Common myeloid progenitor, CD34-positive (primary cell): Measurements from ENCODE around the gene TGM2.

ENCODE experiments used
- CTCF ChIA-PET: fragments of 350-600 bp; sonication (Branson Sonifier 250); formaldehyde crosslinking; loops from one replicate; lab custom pipeline; 2021; ENCODE audit warnings: antibody characterized with exemption; lab: Charles Lee
- POLR2A ChIA-PET: fragments of 350-600 bp; sonication (Branson Sonifier 250); formaldehyde crosslinking; loops from one replicate; lab custom pipeline; 2021; ENCODE audit warnings: antibody characterized with exemption; lab: Charles Lee
- DNase-seq, 3 donors: peaks; one replicate each; pipeline versions ENCODE4 v3.0.0 to v3.0.0-alpha.2; 2013
- H3K27ac ChIP-seq, 2 experiments: 1 replicate in 1 of 2; 2 replicates in 1 of 2; pipeline ENCODE4 v1.7.0; 2013; ENCODE audit warnings: inconsistent platforms in 2 of 2, low read length in 2 of 2, mild to moderate bottlenecking in 2 of 2, low read depth in 1 of 2, moderate library complexity in 1 of 2; ENCODE audit not compliant: severe bottlenecking in 2 of 2, insufficient read depth in 1 of 2, poor library complexity in 1 of 2
- H3K27me3 ChIP-seq, 5 experiments: replicated peaks in 2 of 5; 1 replicate in 3 of 5; 2 replicates in 2 of 5; pipeline versions ENCODE4 v1.6.1 to v1.7.0; 2013; ENCODE audit warnings: low read length in 4 of 5, mild to moderate bottlenecking in 2 of 5, moderate library complexity in 2 of 5, inconsistent platforms in 1 of 5; ENCODE audit not compliant: insufficient read depth in 5 of 5, control insufficient read depth in 4 of 5
- H3K36me3 ChIP-seq, 4 experiments: 1 replicate in 2 of 4; 2 replicates in 2 of 4; pipeline versions ENCODE4 v1.6.1 to v1.7.0; 2013; ENCODE audit warnings: low read length in 3 of 4, control low read depth in 1 of 4, mild to moderate bottlenecking in 1 of 4; ENCODE audit not compliant: control insufficient read depth in 4 of 4, insufficient read depth in 4 of 4
- H3K4me1 ChIP-seq, 4 experiments: 1 replicate in 3 of 4; 2 replicates in 1 of 4; pipeline versions ENCODE4 v1.6.1 to v1.7.1; 2013; ENCODE audit warnings: low read length in 3 of 4, mild to moderate bottlenecking in 3 of 4, control low read depth in 1 of 4, inconsistent platforms in 1 of 4, moderate library complexity in 1 of 4; ENCODE audit not compliant: control insufficient read depth in 4 of 4, insufficient read depth in 4 of 4; ENCODE audit errors: control extremely low read depth in 1 of 4
- H3K4me3 ChIP-seq, 7 experiments: 1 replicate in 4 of 7; 2 replicates in 3 of 7; pipeline versions ENCODE4 v1.5.1 to v1.7.0; 2013; ENCODE audit warnings: mild to moderate bottlenecking in 7 of 7, low read length in 6 of 7, moderate library complexity in 6 of 7, inconsistent platforms in 2 of 7, low read depth in 2 of 7, control low read depth in 1 of 7; ENCODE audit not compliant: insufficient read depth in 4 of 7, control insufficient read depth in 1 of 7; ENCODE audit errors: extremely low read depth in 1 of 7
- H3K9me3 ChIP-seq, 5 experiments: 1 replicate in 4 of 5; 2 replicates in 1 of 5; pipeline versions ENCODE4 v1.6.1 to v1.7.1; 2013; ENCODE audit warnings: low read length in 4 of 5, mild to moderate bottlenecking in 2 of 5, inconsistent platforms in 1 of 5, low read depth in 1 of 5, moderate library complexity in 1 of 5; ENCODE audit not compliant: control insufficient read depth in 4 of 5, insufficient read depth in 2 of 5; ENCODE audit errors: control extremely low read depth in 1 of 5
- WGBS: methylation state at CpG from one replicate; pipeline ENCODE4 v1.1.5; 2013; ENCODE audit not compliant: insufficient coverage; 5-methylcytosine and 5-hydroxymethylcytosine counted together

The TGM2 gene

GRCh38 chr20:38186788-38187221 lies 21.7 kb upstream of the TGM2 start:
- DNase-seq: no peak
- Histone ChIP-seq H3K4me1 (no peaks in the 10 kb centered on the region), H3K9me3 (peaks cover 0 to 3% (median 0%) of the 10 kb centered on the region in 5 experiments), H3K36me3 (no peaks in the 10 kb centered on the region), H3K27ac (no peak overlapping the region), H3K4me3 (no peak overlapping the region), H3K27me3 (peaks cover 2 to 9% (median 4%) of the 10 kb centered on the region in 5 experiments)
- CTCF ChIA-PET: interaction anchor here (1.1 kb wide), 1 partner anchor 10 kb away, joined by 5 read pairs; no protein-coding TSS in a partner anchor
- POLR2A ChIA-PET: no interaction called here
- 92% methylated on average over 3 of the region's 5 CpGs for WGBS

DNA sequence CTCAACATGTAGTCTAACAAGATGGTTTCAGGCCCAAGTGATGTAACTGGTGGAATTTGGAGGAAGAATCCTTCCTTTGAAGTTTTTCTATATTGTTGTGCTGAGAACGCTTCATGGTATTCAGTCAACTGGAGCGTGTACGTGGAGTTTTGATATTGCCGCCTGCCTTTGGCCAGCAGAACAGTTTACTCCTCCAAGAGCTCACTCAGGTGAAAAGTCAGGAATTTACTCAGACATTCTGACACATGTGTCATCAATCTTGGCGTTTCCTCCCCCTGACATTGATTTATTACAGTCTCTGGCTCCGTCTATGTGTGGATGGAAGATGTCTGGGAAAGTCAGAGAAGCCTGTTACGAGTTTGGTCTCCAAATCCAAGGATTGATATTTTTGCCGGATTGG lies 19.0 kb upstream of the TGM2 start:
- H3K27me3 ChIP-seq: peaks cover 0 to 8% (median 4%) of the 10 kb centered on the region in 5 experiments
- DNase-seq: no peak
- no peaks in the 10 kb centered on the region for H3K4me1 ChIP-seq
- peaks cover 0 to 5% (median 2%) of the 10 kb centered on the region in 5 experiments for H3K9me3 ChIP-seq
- H3K36me3 ChIP-seq: no peaks in the 10 kb centered on the region
- no peak overlapping the region for H3K4me3 ChIP-seq
- ChIA-PET CTCF (no interaction called here), POLR2A (no interaction called here)
- WGBS: 74% methylated on average over 8 of the region's 8 CpGs
- no peak overlapping the region for H3K27ac ChIP-seq

- no peak overlapping the region for H3K27ac ChIP-seq
- H3K27me3 ChIP-seq: peaks cover 0 to 14% (median 4%) of the 10 kb centered on the region in 5 experiments
- no peaks in the 10 kb centered on the region for H3K36me3 ChIP-seq
- no peak for DNase-seq
- no peaks in the 10 kb centered on the region for H3K4me1 ChIP-seq
- peaks cover 0 to 5% (median 2%) of the 10 kb centered on the region in 5 experiments for H3K9me3 ChIP-seq
- ChIA-PET POLR2A (no interaction called here), CTCF (interaction anchor here (1.4 to 2.3 kb wide), 2 partner anchors 8 to 14 kb away, joined by 3 to 6 read pairs; no protein-coding TSS in a partner anchor)
- WGBS: 97% methylated on average over 3 of the region's 3 CpGs
- H3K4me3 ChIP-seq: no peak overlapping the region
These were observed 16.9 kb upstream of the TGM2 start for GRCh38 chr20:38181971-38182370.

DNA sequence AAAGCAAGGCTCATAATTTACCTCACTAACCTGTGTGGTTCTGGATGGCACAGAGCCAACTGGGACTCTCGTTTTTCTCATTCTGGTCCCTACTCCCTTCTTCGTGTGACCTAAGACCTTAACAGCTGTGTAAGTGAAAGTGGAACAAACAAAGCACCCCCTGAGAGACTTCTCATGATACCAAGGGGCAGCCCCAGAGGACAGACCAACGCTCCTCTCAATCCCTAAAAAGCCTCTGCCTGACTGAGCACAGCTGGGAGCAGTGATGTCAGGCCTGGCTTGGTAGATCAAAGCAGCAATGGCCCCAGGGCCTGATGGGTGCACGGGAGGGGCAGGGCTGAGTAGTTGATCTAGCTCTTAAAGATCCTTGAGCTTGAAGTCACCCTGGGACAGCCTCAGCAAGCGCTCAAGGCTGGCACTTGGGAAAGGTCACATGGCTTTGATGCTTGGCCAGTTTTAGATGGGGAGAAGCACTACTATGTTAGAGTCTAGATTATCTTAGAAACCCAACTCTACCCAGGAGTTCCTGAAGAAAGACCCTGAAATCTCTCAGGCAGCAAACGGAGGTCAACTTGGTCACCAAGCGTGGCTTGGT lies 16.2 kb upstream of the TGM2 start:
- WGBS: 88% methylated on average over 6 of the region's 7 CpGs
- Histone ChIP-seq H3K36me3 (no peaks in the 10 kb centered on the region), H3K27ac (no peak overlapping the region), H3K9me3 (peaks cover 0 to 5% (median 2%) of the 10 kb centered on the region in 5 experiments), H3K4me1 (no peaks in the 10 kb centered on the region), H3K27me3 (peaks cover 0 to 14% (median 4%) of the 10 kb centered on the region in 5 experiments), H3K4me3 (no peak overlapping the region)
- ChIA-PET CTCF (interaction anchor here (1.2 to 2.3 kb wide), 3 partner anchors 8 to 15 kb away, joined by 3 to 6 read pairs (median 3); no protein-coding TSS in a partner anchor), POLR2A (no interaction called here)
- DNase-seq: no peak

- no peak overlapping the region for H3K27ac ChIP-seq
- ChIA-PET POLR2A (no interaction called here), CTCF (interaction anchor here (1.2 to 2.3 kb wide), 3 partner anchors 9 to 15 kb away, joined by 3 to 6 read pairs (median 3); no protein-coding TSS in a partner anchor)
- H3K4me3 ChIP-seq: no peak overlapping the region
- H3K27me3 ChIP-seq: peaks cover 0 to 15% (median 4%) of the 10 kb centered on the region in 5 experiments
- no peak for DNase-seq
- peaks cover 0 to 5% (median 2%) of the 10 kb centered on the region in 5 experiments for H3K9me3 ChIP-seq
- no peaks in the 10 kb centered on the region for H3K4me1 ChIP-seq
- 100% methylated on average over 2 of the region's 5 CpGs for WGBS
- no peaks in the 10 kb centered on the region for H3K36me3 ChIP-seq
These were observed 15.7 kb upstream of the TGM2 start for GRCh38 chr20:38180781-38181180.

GRCh38 chr20:38179846-38180245 lies 14.8 kb upstream of the TGM2 start:
- ChIA-PET POLR2A (no interaction called here), CTCF (interaction anchor here (2.3 kb wide), 1 partner anchor 16 kb away, joined by 6 read pairs; no protein-coding TSS in a partner anchor)
- H3K4me1 ChIP-seq: no peaks in the 10 kb centered on the region
- no peak overlapping the region for H3K4me3 ChIP-seq
- no peak for DNase-seq
- WGBS: 100% methylated on average over 4 of the region's 6 CpGs
- peaks cover 0 to 17% (median 3%) of the 10 kb centered on the region in 5 experiments for H3K27me3 ChIP-seq
- H3K9me3 ChIP-seq: peaks cover 0 to 5% (median 2%) of the 10 kb centered on the region in 5 experiments
- no peaks in the 10 kb centered on the region for H3K36me3 ChIP-seq
- H3K27ac ChIP-seq: no peak overlapping the region

GRCh38 chr20:38178581-38178980 lies 13.5 kb upstream of the TGM2 start:
- 100% methylated on average over 3 of the region's 4 CpGs for WGBS
- no peaks in the 10 kb centered on the region for H3K4me1 ChIP-seq
- DNase-seq: no peak
- no peak overlapping the region for H3K4me3 ChIP-seq
- ChIA-PET CTCF (interaction anchor here (1.0 kb wide), 1 partner anchor 17 kb away, joined by 3 read pairs; no protein-coding TSS in a partner anchor), POLR2A (no interaction called here)
- H3K27me3 ChIP-seq: peaks cover 0 to 11% (median 3%) of the 10 kb centered on the region in 5 experiments
- H3K9me3 ChIP-seq: peaks cover 0 to 5% (median 2%) of the 10 kb centered on the region in 5 experiments
- H3K36me3 ChIP-seq: no peaks in the 10 kb centered on the region
- H3K27ac ChIP-seq: no peak overlapping the region
